Amygdala (tissue), 56 donors: ENCODE results near the gene KCNJ3.
"Not testable (repeated sequence)": the region's sequence is repeated elsewhere in the genome, so short reads cannot be mapped to it uniquely, and the experiment has no call there.

Experiments
- DNase-seq, 56 donors: peaks; one replicate each; lab custom pipeline; 2025; lab: John Stamatoyannopoulos, UW

Gene KCNJ3

DNA sequence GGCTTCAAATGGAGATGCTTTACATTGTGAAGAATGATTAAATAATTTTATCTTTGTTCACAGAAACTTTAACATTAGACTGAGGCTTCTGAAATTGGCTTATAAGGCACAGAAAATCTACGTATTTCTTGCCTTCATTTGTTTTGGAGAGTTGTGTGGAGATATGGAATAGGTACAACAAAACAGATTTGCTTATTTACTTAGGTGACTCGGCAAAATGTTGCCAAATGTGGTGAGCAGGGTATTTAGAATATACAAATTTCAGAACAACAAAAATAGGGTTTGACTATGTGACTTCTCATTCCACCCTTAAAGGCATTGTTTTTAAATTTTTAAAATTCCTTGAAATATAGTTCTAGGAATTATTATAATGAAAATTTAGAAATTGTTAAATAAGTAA lies 134.2 kb downstream of the KCNJ3 start:
- no peak for DNase-seq

DNA sequence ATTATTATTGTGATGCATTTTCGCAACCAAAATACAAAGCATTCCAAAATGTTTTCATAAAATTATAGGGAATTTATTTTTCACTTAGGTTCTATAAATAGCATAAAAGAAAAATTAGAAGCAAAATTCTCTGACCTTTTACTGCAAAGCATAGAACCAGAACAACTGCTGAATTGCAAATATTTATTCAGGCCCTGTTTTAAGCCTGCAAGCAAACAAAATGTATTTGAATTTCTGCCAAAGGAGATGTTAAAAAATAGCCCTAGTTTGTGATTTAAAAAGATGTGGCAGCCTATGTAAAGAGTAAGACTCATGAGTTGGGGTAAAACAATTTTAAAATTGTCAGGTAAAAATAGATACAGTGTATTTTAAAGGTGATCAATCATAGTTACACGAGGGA lies 138.1 kb downstream of the KCNJ3 start:
- DNase-seq: no peak

DNA sequence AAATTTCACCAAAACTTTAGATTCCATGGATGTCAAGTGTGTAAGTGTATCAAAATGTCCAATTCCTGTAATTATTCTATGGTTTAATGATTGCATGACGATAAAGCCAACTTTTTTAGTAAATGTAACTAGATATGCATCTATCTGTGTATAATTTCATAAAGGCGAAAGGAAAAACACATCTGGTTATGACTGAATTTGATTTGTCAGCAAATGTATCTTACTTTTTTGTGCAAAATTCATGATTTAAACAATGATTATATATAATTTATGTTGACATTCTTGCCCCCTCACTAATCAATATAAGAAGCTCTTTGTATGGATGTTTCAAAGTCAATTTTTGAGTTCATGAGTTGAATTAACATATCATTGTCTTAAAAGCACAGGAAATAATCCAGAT lies 138.5 kb downstream of the KCNJ3 start:
- no peak for DNase-seq

DNA sequence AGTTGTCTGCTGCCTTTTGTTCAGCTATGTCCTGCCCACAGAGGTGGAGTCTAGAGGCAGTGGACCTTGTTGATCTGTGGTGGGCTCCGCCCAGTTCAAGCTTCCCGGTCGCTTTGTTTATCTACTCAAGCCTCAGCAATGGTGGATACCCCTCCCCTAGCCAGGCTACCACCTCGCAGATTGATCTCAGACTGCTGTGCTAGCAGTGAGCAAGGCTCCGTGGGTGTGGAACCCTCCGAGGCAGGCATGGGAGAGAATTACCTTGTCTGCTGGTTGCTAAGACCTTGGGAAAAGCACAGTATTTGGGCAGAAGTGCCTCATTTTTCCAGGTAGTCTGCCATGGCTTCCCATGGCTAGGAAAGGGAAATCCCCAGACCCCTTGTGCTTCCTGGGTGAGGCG lies 146.0 kb downstream of the KCNJ3 start:
- DNase-seq: no peak

DNA sequence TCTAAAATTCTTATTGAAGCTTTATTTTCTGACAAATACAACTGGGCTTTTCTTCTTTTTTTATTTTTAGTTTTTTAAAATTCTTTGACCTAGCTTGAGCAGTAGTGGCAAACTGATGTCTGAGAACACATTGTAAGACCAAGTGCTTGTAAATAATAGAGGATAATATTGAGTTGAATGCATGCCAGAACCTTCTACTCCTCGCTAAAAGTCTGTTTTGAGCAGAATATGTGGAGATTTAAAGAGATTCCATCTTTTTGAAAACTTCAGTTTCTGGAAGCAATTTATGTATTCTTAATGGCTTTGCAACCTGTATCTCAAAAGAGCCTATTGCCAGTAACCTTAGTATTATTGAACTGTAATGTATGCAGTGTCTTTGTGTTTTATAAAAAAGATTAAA lies 148.3 kb downstream of the KCNJ3 start:
- no peak for DNase-seq

DNA sequence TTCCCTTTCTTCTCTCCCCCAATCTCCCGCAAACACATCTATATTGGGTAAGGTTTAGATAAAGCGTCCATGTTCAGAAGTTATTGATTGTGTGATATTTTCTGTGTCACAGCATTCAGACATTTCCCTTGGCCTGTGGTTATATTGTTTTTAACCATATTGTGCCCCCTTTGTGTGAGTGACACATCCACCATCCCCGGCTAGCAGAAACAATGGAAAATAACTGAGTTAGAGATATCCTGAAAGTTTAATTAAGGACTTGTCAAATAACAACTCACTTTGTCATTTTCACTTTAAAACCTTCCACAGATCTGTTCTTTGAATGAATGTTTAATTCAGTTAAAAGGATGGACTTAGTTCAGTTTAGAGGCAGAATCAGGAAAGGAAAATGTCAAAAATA lies 151.0 kb downstream of the KCNJ3 start:
- DNase-seq: no peak

DNA sequence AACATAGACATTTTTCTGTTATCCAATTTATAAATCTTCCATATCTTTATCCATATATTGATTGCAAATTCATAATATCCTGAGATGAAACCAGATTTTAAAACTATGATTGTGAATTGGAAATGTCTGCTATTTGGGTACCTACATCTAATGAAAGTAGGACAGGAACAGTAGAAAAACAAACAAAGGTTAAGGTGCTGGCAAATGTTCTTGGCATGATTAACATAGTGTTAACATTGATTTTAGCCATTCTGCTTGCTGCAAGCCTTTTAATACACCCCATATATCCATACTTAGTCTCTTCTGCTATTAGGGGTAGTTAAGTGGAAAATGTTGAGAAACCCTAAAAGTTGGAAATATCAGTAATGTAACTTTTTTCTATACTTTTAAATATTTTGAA lies 152.0 kb downstream of the KCNJ3 start:
- no peak for DNase-seq

DNA sequence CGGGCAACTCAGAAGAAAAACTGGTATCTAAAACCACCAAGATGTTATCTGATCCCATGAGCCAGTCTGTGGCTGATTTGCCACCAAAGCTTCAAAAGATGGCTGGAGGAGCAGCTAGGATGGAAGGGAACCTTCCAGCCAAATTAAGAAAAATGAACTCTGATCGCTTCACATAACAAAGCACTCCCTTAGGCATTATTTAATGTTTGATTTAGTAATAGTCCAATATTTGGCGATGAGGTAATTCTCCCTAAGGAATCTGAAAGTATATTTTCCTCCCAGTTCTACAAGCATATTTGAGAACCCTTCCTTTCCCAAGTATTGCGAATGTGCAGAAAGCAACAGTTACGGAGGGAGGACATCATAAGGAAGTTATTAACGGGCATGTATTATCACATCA lies 156.6 kb downstream of the KCNJ3 start:
- DNase-seq: no peak

DNA sequence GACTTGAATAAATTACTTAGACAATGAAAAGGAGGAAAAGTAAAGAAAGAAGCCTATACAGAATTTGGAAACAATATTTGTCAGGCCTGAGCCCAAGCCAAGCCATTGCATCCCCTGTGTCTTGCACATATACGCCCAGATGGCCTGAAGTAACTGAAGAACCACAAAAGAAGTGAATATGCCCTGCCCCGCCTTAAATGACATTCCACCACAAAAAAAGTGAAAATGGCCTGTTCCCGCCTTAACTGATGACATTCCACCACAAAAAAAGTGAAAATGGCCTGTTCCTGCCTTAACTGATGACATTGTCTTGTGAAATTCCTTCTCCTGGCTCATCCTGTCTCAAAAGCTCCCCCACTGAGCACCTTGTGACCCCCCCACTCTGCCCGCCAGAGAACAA lies 168.7 kb downstream of the KCNJ3 start:
- DNase-seq: not testable (repeated sequence)

DNA sequence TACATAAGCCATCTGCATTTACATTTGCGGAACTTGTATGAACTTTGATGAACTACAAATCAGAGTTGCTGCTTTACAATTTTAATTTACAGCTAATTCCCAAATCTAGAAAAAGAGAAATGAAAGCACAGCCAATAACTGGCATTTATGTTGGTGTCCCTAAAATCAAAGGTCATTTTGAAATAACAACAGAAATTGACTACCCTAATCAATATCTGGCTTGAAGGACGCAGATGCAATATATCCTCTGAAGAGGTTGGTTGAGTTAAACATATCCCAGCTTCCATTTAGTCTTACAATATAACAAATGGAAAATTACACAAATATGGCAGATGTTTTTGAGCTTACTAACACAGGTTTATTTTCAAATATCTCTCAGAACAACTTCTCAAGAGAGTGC lies 177.5 kb downstream of the KCNJ3 start:
- no peak for DNase-seq

DNA sequence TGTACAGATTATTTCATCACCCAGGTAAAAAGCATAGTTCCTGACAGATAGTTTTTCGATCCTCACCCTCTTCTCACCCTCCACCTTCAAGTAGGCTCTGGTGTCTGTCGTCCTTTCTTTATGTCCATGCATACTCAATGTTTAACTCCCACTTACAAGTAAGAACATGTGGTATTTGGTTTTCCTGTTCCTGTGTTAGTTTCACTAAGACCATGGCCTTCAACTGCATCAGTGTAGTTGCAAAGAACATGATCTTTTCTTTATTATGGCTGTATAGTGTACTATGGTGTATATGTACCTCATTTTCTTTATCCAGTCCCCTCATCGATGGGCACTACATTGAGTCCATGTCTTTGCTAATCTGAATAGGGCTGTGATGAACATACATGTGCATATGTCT lies 184.2 kb downstream of the KCNJ3 start:
- no peak for DNase-seq

DNA sequence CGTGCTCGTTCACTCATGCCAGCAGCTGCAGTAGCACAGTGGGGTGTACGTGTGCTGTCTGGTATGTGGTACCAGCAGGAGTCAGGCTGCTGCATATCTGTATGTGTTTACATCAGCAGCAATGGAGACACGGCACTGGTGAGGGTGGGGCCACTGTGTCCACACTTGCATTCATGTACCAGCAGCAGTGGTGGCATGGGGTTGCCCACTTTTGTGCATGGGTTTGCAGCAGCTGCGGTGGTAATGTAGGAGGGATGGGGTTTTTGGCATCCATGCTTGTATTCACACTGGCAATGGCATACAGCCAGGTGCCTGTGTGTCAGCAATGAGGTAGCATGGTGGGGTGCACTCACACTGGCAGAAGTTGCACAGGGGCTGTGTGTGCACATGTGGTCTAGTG lies 187.8 kb downstream of the KCNJ3 start:
- no peak for DNase-seq

DNA sequence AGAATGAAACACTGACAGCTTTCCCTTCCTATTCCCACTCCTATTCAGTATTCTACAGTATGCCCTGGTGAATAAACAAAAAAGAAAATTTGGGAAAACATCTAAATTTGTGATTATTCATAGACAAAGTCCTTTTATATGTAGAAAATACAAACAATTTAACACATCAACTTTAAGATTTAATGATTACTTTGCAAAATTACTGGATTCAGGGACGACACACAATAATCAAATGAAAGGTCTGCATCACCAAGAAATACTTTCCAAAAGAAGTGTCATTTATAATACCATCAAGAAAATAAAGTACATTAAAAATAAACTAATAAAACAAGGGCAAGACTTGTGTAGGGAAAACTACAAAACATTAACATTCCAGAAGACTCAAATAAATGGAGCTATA lies 199.8 kb downstream of the KCNJ3 start:
- DNase-seq: no peak

DNA sequence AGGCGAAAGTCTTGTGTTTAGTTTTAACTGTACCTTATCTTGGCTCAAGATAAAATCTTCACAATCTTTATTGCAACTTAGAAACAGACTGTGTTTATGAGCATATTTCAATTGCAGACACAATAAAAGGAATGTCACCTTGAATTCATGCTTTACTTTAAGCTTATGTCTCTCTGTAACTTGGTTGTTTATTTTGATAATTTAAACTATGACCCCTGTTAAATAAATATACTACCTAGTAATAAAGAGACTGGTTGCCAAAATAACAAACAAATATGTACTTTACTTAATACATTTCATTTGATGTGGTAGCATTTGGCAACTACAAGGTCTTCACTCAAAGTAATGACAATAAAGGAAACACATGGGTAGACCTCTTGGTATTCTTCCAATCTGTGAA lies 202.6 kb downstream of the KCNJ3 start:
- DNase-seq: no peak
